DND-41 (cell line): ENCODE data around the gene AKNA.

Experiments used
- ATAC-seq: fragments of 200-7000 bp; cut with Tn5 transposase; 3 replicates; pipeline ENCODE4 v1.9.1; 2021; ENCODE audit warnings: low read depth; ENCODE audit not compliant: insufficient read depth
- DNase-seq: peaks from one replicate; pipeline ENCODE4 v3.0.0-alpha.2; 2020
- H2AFZ ChIP-seq: 2 replicates; pipeline ENCODE4 v1.6.0; 2012; ENCODE audit warnings: low read depth, low read length
- H3K27ac ChIP-seq: 2 replicates; pipeline ENCODE4 v1.5.1; 2012; ENCODE audit warnings: low read length, inconsistent platforms
- H3K27me3 ChIP-seq: fragments of 200-600 bp; sonication (generic); 2 replicates; pipeline ENCODE4 v1.6.0; 2012; ENCODE audit warnings: low read length, mild to moderate bottlenecking, inconsistent platforms; ENCODE audit not compliant: insufficient read depth, poor library complexity
- H3K36me3 ChIP-seq: 2 replicates; pipeline ENCODE4 v1.5.1; 2012; ENCODE audit warnings: low read length, inconsistent platforms; ENCODE audit not compliant: insufficient read depth
- H3K4me1 ChIP-seq: 2 replicates; pipeline ENCODE4 v1.5.1; 2012; ENCODE audit warnings: mild to moderate bottlenecking, low read length; ENCODE audit not compliant: insufficient read depth
- H3K4me2 ChIP-seq: 2 replicates; pipeline ENCODE4 v1.6.0; 2012; ENCODE audit warnings: mild to moderate bottlenecking, moderate library complexity, low read length, inconsistent platforms; ENCODE audit not compliant: insufficient read depth
- H3K4me3 ChIP-seq, 2 experiments: fragments of 200-600 bp in 1 of 2; shearing (Covaris generic) in 1 of 2; 2 replicates each; pipeline ENCODE4 v1.5.1; 2012 to 2016; ENCODE audit warnings: inconsistent platforms in 2 of 2, low read length in 2 of 2, mild to moderate bottlenecking in 2 of 2, low read depth in 1 of 2, moderate library complexity in 1 of 2
- H3K79me2 ChIP-seq: 2 replicates; pipeline ENCODE4 v1.6.0; 2012; ENCODE audit warnings: low read length, inconsistent platforms; ENCODE audit not compliant: insufficient read depth
- H3K9ac ChIP-seq: 2 replicates; pipeline ENCODE4 v1.6.0; 2012; ENCODE audit warnings: low read depth, mild to moderate bottlenecking, inconsistent platforms, low read length, moderate library complexity
- H3K9me3 ChIP-seq: 2 replicates; pipeline ENCODE4 v1.5.1; 2012; ENCODE audit warnings: low read length, moderate library complexity, mild to moderate bottlenecking, inconsistent platforms; ENCODE audit not compliant: insufficient read depth, severe bottlenecking
- H4K20me1 ChIP-seq: 2 replicates; pipeline ENCODE4 v1.6.0; 2012; ENCODE audit warnings: low read length; ENCODE audit not compliant: insufficient read depth
- CTCF ChIP-seq: IDR thresholded peaks from 2 replicates; pipeline ENCODE4 v1.5.1; 2012; ENCODE audit warnings: borderline replicate concordance, low read length, moderate library complexity, mild to moderate bottlenecking; ENCODE audit not compliant: poor library complexity, severe bottlenecking; ENCODE audit errors: extremely low read depth
- EZH2 ChIP-seq: IDR thresholded peaks from 3 replicates; pipeline ENCODE4 v1.6.1; 2012; ENCODE audit warnings: borderline replicate concordance, low read depth, mild to moderate bottlenecking, moderate library complexity, low read length, inconsistent platforms; ENCODE audit not compliant: severe bottlenecking

The AKNA gene

GRCh38 chr9:114425126-114425525 lies 37.3 kb upstream of the AKNA start:
- no peak for DNase-seq
- Histone ChIP-seq H3K4me2 (no peak overlapping the region), H3K27ac (no peak overlapping the region), H3K4me3 (no peak overlapping the region), H4K20me1 (no peaks in the 10 kb centered on the region), H3K36me3 (no peaks in the 10 kb centered on the region), H3K27me3 (peaks cover 3% of the 10 kb centered on the region), H3K4me1 (no peaks in the 10 kb centered on the region), H3K9me3 (no peaks in the 10 kb centered on the region), H3K9ac (no peak overlapping the region), H2AFZ (no peak overlapping the region), H3K79me2 (no peaks in the 10 kb centered on the region)
- no peak for TF ChIP-seq EZH2
- TF ChIP-seq CTCF = no peak
- no peak for ATAC-seq

- ATAC-seq = no peak
- H3K36me3 ChIP-seq = no peaks in the 10 kb centered on the region
- no peak for DNase-seq
- H3K4me1 ChIP-seq = no peaks in the 10 kb centered on the region
- H3K4me3 ChIP-seq = no peak overlapping the region
- TF ChIP-seq CTCF (no peak), EZH2 (no peak)
- H3K27ac ChIP-seq = no peak overlapping the region
- H3K9me3 ChIP-seq = no peaks in the 10 kb centered on the region
- no peak overlapping the region for H3K4me2 ChIP-seq
- no peak overlapping the region for H2AFZ ChIP-seq
- no peaks in the 10 kb centered on the region for H4K20me1 ChIP-seq
- no peaks in the 10 kb centered on the region for H3K79me2 ChIP-seq
- H3K27me3 ChIP-seq = no peaks in the 10 kb centered on the region
- no peak overlapping the region for H3K9ac ChIP-seq
Measured at GRCh38 chr9:114424126-114424525, 36.3 kb upstream of the AKNA start.

GRCh38 chr9:114423181-114423580 lies 35.4 kb upstream of the AKNA start:
- Histone ChIP-seq H3K9me3 (no peaks in the 10 kb centered on the region), H3K4me2 (no peak overlapping the region), H2AFZ (no peak overlapping the region), H3K27me3 (no peaks in the 10 kb centered on the region), H3K4me3 (no peak overlapping the region), H3K4me1 (no peaks in the 10 kb centered on the region), H3K79me2 (no peaks in the 10 kb centered on the region), H3K9ac (no peak overlapping the region), H3K27ac (no peak overlapping the region), H4K20me1 (no peaks in the 10 kb centered on the region), H3K36me3 (no peaks in the 10 kb centered on the region)
- no peak for TF ChIP-seq CTCF
- no peak for TF ChIP-seq EZH2
- ATAC-seq (no peak), DNase-seq (no peak)

GRCh38 chr9:114421147-114421546 lies 33.4 kb upstream of the AKNA start:
- no peak for TF ChIP-seq CTCF
- TF ChIP-seq EZH2 = no peak
- H3K36me3 ChIP-seq = no peaks in the 10 kb centered on the region
- no peak overlapping the region for H3K4me2 ChIP-seq

More at GRCh38 chr9:114421147-114421546, 33.4 kb upstream of the AKNA start:
- H3K79me2 ChIP-seq = no peaks in the 10 kb centered on the region
- H4K20me1 ChIP-seq = no peaks in the 10 kb centered on the region
- H3K27ac ChIP-seq = no peak overlapping the region
- H2AFZ ChIP-seq = no peak overlapping the region
- H3K9ac ChIP-seq = no peak overlapping the region
- no peak for DNase-seq
- H3K4me3 ChIP-seq = no peak overlapping the region
- H3K4me1 ChIP-seq = no peaks in the 10 kb centered on the region
- ATAC-seq = no peak
- no peaks in the 10 kb centered on the region for H3K9me3 ChIP-seq
- H3K27me3 ChIP-seq = no peaks in the 10 kb centered on the region
